ENCODE results near the gene ZBTB33.

DNA sequence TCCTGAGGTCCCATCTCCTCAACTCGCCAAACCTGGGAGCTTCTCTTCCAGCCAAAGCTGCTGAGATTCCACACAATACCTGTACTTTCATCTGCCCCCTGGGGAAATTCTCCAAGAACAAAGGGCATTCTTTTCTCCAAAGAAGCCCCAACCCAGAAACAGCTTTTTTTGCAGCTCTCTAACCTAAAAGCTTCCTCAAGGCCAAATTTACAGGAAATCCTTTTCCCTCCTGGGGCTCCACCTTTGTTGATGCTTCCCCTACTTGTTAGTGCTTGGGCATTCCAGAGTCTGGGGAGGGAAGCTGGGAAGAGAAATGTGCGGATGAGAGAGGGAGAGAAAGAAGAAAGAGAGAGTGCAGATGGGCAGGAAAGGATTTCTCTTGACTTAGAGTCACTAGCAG, 24.3 kb downstream of the ZBTB33 start:
- TF ChIP-seq POLR2AphosphoS5 (IDR thresholded peaks at IDR 0.05) (no peak), EZH2 (IDR thresholded peaks at IDR 0.05; ENCODE audit: borderline replicate concordance, insufficient read depth, low read length, poor library complexity, severe bottlenecking) (no peak), EP300 (conservative IDR thresholded peaks at IDR 0.05; ENCODE audit: poor library complexity, severe bottlenecking) (no peak), REST (IDR thresholded peaks at IDR 0.05; ENCODE audit: borderline replicate concordance) (no peak), MXI1 (conservative IDR thresholded peaks at IDR 0.05; ENCODE audit: poor library complexity, severe bottlenecking) (no peak), RAD21 (conservative IDR thresholded peaks at IDR 0.05) (no peak)
- TF ChIP-seq, protein P1, sequence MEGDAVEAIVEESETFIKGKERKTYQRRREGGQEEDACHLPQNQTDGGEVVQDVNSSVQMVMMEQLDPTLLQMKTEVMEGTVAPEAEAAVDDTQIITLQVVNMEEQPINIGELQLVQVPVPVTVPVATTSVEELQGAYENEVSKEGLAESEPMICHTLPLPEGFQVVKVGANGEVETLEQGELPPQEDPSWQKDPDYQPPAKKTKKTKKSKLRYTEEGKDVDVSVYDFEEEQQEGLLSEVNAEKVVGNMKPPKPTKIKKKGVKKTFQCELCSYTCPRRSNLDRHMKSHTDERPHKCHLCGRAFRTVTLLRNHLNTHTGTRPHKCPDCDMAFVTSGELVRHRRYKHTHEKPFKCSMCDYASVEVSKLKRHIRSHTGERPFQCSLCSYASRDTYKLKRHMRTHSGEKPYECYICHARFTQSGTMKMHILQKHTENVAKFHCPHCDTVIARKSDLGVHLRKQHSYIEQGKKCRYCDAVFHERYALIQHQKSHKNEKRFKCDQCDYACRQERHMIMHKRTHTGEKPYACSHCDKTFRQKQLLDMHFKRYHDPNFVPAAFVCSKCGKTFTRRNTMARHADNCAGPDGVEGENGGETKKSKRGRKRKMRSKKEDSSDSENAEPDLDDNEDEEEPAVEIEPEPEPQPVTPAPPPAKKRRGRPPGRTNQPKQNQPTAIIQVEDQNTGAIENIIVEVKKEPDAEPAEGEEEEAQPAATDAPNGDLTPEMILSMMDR (IDR thresholded peaks at IDR 0.05; ENCODE audit: poor library complexity, severe bottlenecking), result no peak
